ENCODE measurements around the gene TMEM59L. TPM values are rescaled to one million over a fixed set of nuclear protein-coding genes. Genes with fewer than 3 reads are reported as not detected.

The TMEM59L gene
- total and polyA plus RNA-seq, 2 of the 13 experiments (the other 11 are each of a cell fraction or from before 2014, with no cell fraction given), result 0.97 to 5.5 TPM

DNA sequence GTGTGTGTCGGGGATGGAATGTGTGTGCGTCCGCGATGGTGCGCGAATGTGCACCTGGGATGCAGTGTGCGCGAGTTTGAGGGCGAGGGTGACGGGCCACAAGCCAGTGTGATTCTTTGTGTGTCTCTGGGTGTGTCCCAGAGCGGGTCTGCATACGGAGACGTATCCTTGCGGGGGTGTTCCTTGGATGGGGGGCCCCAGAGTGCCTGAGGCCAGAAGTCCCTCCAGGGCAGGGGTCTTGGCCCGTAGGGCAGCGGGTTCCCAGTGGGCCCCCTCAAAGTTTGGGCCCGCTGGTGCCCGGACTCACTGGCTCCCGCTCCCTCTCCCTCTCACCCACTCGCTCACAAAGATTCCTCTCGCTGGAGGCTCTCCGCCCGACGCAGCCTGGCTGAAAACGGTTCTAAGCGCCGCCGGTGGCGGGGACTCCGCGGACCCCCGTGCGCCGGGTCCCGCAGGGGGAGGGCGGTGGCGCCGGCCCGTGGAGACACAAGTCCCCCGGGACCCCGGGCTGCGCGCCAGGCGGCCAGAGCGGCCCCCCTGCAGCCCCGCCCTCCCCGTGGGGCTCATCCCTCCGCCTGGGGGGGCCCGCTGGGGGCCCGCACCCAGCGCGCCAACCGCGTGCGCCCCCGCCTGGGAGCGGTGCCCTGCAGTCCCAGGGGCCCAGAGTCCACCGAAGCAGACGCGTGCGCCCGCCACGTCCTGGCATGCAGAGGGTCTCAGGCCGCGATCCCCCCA, 7.0 kb upstream of the TMEM59L start:
- in situ Hi-C loops (cut with HindIII; ENCODE audit: extremely low pct_ligation_motif_present, low pct_unique_long_range_greater_than_20kb) (no loop called here), intact Hi-C loops (cut with micrococcal nuclease; ENCODE audit: unreplicated experiment) (no loop called here)
- no peak for FAIRE-seq
- H3K9me3 ChIP-seq (ENCODE audit: low read length), result no peaks in the 10 kb centered on the region
- peak overlapping the region; percentile 91 for H3K4me2 ChIP-seq (ENCODE audit: low read depth, low read length)
- H3K27me3 ChIP-seq (ENCODE audit: control insufficient read depth in 1 of 2, insufficient read depth in 2 of 2, low read length in 2 of 2), result no peaks in the 10 kb centered on the region; a peak in 1 of 5 replicates
- ATAC-seq, result no peak
- POLR2A ChIA-PET, result interaction anchor here (1.6 kb wide), 1 partner anchor 16 kb away, joined by 4 read pairs; no protein-coding TSS in a partner anchor
- no peak for DNase-seq (ENCODE audit: low spot score)
- H3K9ac ChIP-seq (ENCODE audit: insufficient read depth, low read depth, low read length), result peak overlapping the region; percentile 80
- CTCF ChIA-PET (ENCODE audit: low intra/inter-chr PET ratio, low total read pairs), result no interaction called here
- peaks cover 26% of the 10 kb centered on the region for H4K20me1 ChIP-seq (ENCODE audit: insufficient read depth, low read length)
- H3K4me3 ChIP-seq (replicated peaks in 1 of 3; ENCODE audit: insufficient read depth in 1 of 3, low read depth in 2 of 3, low read length in 3 of 3), result peak overlapping the region; percentile 67 to 82 (median 82)
- peaks cover 6 to 12% of the 10 kb centered on the region in 2 experiments; a peak in 3 of 5 replicates for H3K36me3 ChIP-seq (replicated peaks in 1 of 2; ENCODE audit: control insufficient read depth in 1 of 2, insufficient read depth in 2 of 2, low read length in 2 of 2)
- H3K79me2 ChIP-seq (ENCODE audit: insufficient read depth, low read length), result peaks cover 34% of the 10 kb centered on the region
- H3K27ac ChIP-seq (ENCODE audit: extremely low read length, insufficient read depth, low read length), result peak overlapping the region; percentile 68
- WGBS (ENCODE audit: low lambda C conversion rate), result 0% methylated on average over 5 of the region's 65 CpGs
- peaks cover 55% of the 10 kb centered on the region for H3K4me1 ChIP-seq (ENCODE audit: insufficient read depth, low read length)
- H2AFZ ChIP-seq (ENCODE audit: low read length), result no peak overlapping the region
- BruUV-seq (replicated peaks), result no TSS peak
- TF ChIP-seq, protein P1, sequence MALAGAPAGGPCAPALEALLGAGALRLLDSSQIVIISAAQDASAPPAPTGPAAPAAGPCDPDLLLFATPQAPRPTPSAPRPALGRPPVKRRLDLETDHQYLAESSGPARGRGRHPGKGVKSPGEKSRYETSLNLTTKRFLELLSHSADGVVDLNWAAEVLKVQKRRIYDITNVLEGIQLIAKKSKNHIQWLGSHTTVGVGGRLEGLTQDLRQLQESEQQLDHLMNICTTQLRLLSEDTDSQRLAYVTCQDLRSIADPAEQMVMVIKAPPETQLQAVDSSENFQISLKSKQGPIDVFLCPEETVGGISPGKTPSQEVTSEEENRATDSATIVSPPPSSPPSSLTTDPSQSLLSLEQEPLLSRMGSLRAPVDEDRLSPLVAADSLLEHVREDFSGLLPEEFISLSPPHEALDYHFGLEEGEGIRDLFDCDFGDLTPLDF (CRISPR knock-in tag; IDR thresholded peaks at IDR 0.05), result no peak
- TF ChIP-seq ZSCAN12 (CRISPR knock-in tag; IDR thresholded peaks at IDR 0.05) (no peak), ZSCAN31 (CRISPR knock-in tag; IDR thresholded peaks at IDR 0.05; ENCODE audit: low read depth) (0 out of 2 replicates have a peak, but pooled peaks have one; percentile 3), ISX (CRISPR knock-in tag; conservative IDR thresholded peaks at IDR 0.05) (no peak), ZFP90 (CRISPR knock-in tag; IDR thresholded peaks at IDR 0.05; ENCODE audit: borderline replicate concordance) (no peak), SOX5 (CRISPR knock-in tag; IDR thresholded peaks at IDR 0.05; ENCODE audit: borderline replicate concordance) (0 out of 2 replicates have a peak, but pooled peaks have one; percentile 3), NONO (IDR thresholded peaks at IDR 0.05) (no peak), NONO (CRISPR knock-in tag; conservative IDR thresholded peaks at IDR 0.05) (0 out of 2 replicates have a peak, but pooled peaks have one; percentile 45), ZNF17 (CRISPR knock-in tag; IDR thresholded peaks at IDR 0.05) (no peak), CENPX (CRISPR knock-in tag; IDR thresholded peaks at IDR 0.05) (no peak), YEATS2 (CRISPR knock-in tag; IDR thresholded peaks at IDR 0.05; ENCODE audit: borderline replicate concordance) (no peak), CBX5 (CRISPR knock-in tag; IDR thresholded peaks at IDR 0.05; ENCODE audit: borderline replicate concordance) (no peak), KLF15 (CRISPR knock-in tag; IDR thresholded peaks at IDR 0.05; ENCODE audit: borderline replicate concordance) (no peak), NFIC (IDR thresholded peaks at IDR 0.05; ENCODE audit: low read length) (no peak), ZNF773 (CRISPR knock-in tag; IDR thresholded peaks at IDR 0.05; ENCODE audit: borderline replicate concordance) (no peak), ZBTB7A (CRISPR knock-in tag; IDR thresholded peaks at IDR 0.05) (peak; percentile 71), GATAD2A (CRISPR knock-in tag; IDR thresholded peaks at IDR 0.05) (no peak), POLR2A (IDR thresholded peaks at IDR 0.05; ENCODE audit: insufficient read depth in 1 of 2, low read depth in 2 of 2, low read length in 2 of 2) (peak in 1 of 2 experiments; percentile 68; a peak in 2 of 4 replicates), ZNF441 (CRISPR knock-in tag; IDR thresholded peaks at IDR 0.05; ENCODE audit: borderline replicate concordance) (no peak)
- TF ChIP-seq, protein P2, sequence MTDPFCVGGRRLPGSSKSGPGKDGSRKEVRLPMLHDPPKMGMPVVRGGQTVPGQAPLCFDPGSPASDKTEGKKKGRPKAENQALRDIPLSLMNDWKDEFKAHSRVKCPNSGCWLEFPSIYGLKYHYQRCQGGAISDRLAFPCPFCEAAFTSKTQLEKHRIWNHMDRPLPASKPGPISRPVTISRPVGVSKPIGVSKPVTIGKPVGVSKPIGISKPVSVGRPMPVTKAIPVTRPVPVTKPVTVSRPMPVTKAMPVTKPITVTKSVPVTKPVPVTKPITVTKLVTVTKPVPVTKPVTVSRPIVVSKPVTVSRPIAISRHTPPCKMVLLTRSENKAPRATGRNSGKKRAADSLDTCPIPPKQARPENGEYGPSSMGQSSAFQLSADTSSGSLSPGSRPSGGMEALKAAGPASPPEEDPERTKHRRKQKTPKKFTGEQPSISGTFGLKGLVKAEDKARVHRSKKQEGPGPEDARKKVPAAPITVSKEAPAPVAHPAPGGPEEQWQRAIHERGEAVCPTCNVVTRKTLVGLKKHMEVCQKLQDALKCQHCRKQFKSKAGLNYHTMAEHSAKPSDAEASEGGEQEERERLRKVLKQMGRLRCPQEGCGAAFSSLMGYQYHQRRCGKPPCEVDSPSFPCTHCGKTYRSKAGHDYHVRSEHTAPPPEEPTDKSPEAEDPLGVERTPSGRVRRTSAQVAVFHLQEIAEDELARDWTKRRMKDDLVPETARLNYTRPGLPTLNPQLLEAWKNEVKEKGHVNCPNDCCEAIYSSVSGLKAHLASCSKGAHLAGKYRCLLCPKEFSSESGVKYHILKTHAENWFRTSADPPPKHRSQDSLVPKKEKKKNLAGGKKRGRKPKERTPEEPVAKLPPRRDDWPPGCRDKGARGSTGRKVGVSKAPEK (CRISPR knock-in tag; IDR thresholded peaks at IDR 0.05; ENCODE audit: borderline replicate concordance), result no peak
